Gastroesophageal sphincter (tissue), 4 donors: ENCODE data around the gene ADD1. TPM values are rescaled to one million over a fixed set of nuclear protein-coding genes. Genes with fewer than 3 reads are reported as not detected.

Source experiments
- ATAC-seq: fragments of 150-250 bp; one replicate; pipeline ENCODE4 v1.9.1; 2016; ENCODE audit warnings: mild to moderate bottlenecking, moderate library complexity
- H3K27ac ChIP-seq, 4 donors: fragments of 200-600 bp; sonication (generic) in 3 of 4; 1 replicate in 3 of 4; 2 replicates in 1 of 4; pipeline ENCODE4 v1.5.1; 2016 to 2019
- H3K27me3 ChIP-seq: fragments of 200-600 bp; sonication (generic); one replicate; pipeline ENCODE4 v1.5.1; 2019
- H3K36me3 ChIP-seq, 2 donors: fragments of 200-600 bp; sonication (generic); one replicate each; pipeline ENCODE4 v1.5.1; 2019; ENCODE audit warnings: control low read depth in 1 of 2
- H3K4me1 ChIP-seq, 3 donors: fragments of 200-600 bp; sonication (generic); 1 replicate in 2 of 3; 2 replicates in 1 of 3; pipeline ENCODE4 v1.5.1; 2016 to 2019; ENCODE audit warnings: control low read depth in 2 of 3
- H3K4me3 ChIP-seq, 2 donors: fragments of 200-600 bp; sonication (generic); one replicate each; pipeline ENCODE4 v1.5.1; 2019; ENCODE audit warnings: mild to moderate bottlenecking in 1 of 2, moderate library complexity in 1 of 2
- H3K9me3 ChIP-seq, 3 donors: fragments of 200-600 bp; sonication (generic); one replicate each; pipeline ENCODE4 v1.5.1; 2017 to 2019; ENCODE audit warnings: control low read depth in 2 of 3
- EP300 ChIP-seq: sonication (generic); formaldehyde crosslinking; IDR thresholded peaks from one replicate; pipeline ENCODE4 v1.6.1; 2017; ENCODE audit warnings: antibody characterized with exemption, mild to moderate bottlenecking
- POLR2A ChIP-seq, 2 donors: fragments of 450-650 bp; IDR thresholded peaks; one replicate each; pipeline ENCODE4 v1.6.1; 2017; ENCODE audit warnings: antibody characterized with exemption in 2 of 2, mild to moderate bottlenecking in 2 of 2, moderate library complexity in 1 of 2
- POLR2AphosphoS5 ChIP-seq: sonication (generic); formaldehyde crosslinking; IDR thresholded peaks from one replicate; pipeline ENCODE4 v1.6.1; 2017; ENCODE audit warnings: antibody characterized with exemption
- WGBS, 2 donors: methylation state at CpG; one replicate each; pipeline ENCODE4 v1.1.5; 2018; ENCODE audit warnings: low coverage in 1 of 2; 5-methylcytosine and 5-hydroxymethylcytosine counted together
- total RNA-seq, 4 donors: library from RNA; depleted of rRNA; stranded (reverse); fragments of >200 nt; gene quantifications; one replicate each; pipeline ENCODE4 v1.1.0, GENCODE V29; 2016
- TF ChIP-seq, protein P1 (sequence below), 4 experiments: fragments of 200-600 bp in 2 of 4; fragments of 450-650 bp in 2 of 4; sonication (generic) in 1 of 4; IDR thresholded peaks; one replicate each; pipeline ENCODE4 v1.5.1; 2017 to 2019; ENCODE audit warnings: antibody characterized with exemption in 4 of 4, mild to moderate bottlenecking in 2 of 4, moderate library complexity in 2 of 4

The ADD1 gene
- total RNA-seq, 4 donors from 2014 or later: 230 to 384 (median 297) TPM

DNA sequence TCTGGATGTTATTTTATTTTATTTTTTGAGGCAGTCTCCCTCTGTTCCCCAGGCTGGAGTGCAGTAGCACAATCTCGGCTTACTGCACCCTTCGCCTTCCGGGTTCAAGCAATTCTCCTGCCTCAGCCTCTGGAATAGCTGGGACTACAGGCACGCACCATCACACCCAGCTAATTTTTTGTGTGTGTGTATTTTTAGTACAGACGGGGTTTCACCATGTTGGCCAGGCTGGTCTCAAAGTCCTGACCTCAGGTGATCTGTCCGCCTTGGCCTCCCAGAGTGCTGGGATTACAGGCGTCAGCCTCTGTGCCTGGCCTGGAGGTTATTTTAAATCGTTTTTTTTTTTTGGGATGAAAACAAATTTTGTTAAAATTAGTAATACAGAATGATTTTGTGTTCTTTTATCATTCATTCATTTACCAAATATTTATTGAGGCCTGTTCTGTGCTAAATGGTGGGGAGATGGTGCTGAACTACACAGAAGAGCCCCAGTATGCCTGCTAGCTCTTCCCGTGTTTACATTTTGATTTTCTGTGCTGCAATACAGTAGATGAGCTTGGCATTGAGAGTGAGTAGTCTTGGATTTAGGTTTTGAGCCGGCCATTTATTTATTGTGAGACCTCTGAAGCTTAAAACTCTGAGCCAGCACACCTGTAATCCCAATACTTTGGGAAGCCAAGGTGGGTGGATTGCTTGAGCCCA lies 22.7 kb downstream of the ADD1 start:
- Histone ChIP-seq H3K27ac (peak overlapping the region in 3 of 4 donors; percentile 11 to 74 (median 23)), H3K27me3 (no peaks in the 10 kb centered on the region), H3K4me1 (peaks cover 42 to 99% (median 80%) of the 10 kb centered on the region in 3 donors), H3K4me3 (no peak overlapping the region), H3K36me3 (no peaks in the 10 kb centered on the region), H3K9me3 (no peaks in the 10 kb centered on the region)
- no peak for TF ChIP-seq POLR2AphosphoS5
- TF ChIP-seq, protein P1, sequence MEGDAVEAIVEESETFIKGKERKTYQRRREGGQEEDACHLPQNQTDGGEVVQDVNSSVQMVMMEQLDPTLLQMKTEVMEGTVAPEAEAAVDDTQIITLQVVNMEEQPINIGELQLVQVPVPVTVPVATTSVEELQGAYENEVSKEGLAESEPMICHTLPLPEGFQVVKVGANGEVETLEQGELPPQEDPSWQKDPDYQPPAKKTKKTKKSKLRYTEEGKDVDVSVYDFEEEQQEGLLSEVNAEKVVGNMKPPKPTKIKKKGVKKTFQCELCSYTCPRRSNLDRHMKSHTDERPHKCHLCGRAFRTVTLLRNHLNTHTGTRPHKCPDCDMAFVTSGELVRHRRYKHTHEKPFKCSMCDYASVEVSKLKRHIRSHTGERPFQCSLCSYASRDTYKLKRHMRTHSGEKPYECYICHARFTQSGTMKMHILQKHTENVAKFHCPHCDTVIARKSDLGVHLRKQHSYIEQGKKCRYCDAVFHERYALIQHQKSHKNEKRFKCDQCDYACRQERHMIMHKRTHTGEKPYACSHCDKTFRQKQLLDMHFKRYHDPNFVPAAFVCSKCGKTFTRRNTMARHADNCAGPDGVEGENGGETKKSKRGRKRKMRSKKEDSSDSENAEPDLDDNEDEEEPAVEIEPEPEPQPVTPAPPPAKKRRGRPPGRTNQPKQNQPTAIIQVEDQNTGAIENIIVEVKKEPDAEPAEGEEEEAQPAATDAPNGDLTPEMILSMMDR (IDR thresholded peaks at IDR 0.05): no peak
- no peak for TF ChIP-seq POLR2A (IDR thresholded peaks at IDR 0.05)
- no peak for TF ChIP-seq EP300
- 39 to 57% methylated on average over 9 to 10 of the region's 10 CpGs for WGBS, 2 donors
- no peak for ATAC-seq

DNA sequence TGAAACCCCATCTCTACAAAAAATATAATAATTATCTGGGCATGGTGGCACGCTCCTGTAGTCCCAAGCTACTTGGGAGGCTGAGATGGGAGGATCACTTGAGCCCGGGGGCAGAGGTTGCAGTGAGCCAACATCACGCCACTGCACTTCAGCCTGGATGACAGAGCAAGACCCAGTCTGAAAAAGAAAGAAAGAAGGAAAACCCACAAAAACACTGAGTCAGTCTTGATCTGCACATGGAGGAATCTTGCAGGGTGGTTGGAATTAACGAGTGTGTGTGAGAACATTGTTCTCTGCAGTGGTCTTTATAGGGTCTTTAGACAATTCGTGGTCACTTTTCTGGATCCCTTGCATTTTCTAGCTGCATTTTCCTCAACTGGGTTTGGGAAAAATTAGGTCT lies 23.2 kb downstream of the ADD1 start:
- 80 to 83% methylated on average over 3 to 5 of the region's 5 CpGs for WGBS, 2 donors
- H3K27me3 ChIP-seq: no peaks in the 10 kb centered on the region
- ATAC-seq: no peak
- TF ChIP-seq POLR2A (IDR thresholded peaks at IDR 0.05): no peak
- no peak for TF ChIP-seq EP300
- TF ChIP-seq, protein P1 (IDR thresholded peaks at IDR 0.05): no peak
- TF ChIP-seq POLR2AphosphoS5: no peak
- no peaks in the 10 kb centered on the region for H3K36me3 ChIP-seq
- H3K4me1 ChIP-seq: peaks cover 36 to 99% (median 74%) of the 10 kb centered on the region in 3 donors
- no peaks in the 10 kb centered on the region for H3K9me3 ChIP-seq
- H3K27ac ChIP-seq: peak overlapping the region in 2 of 4 donors; percentile 23 to 74
- H3K4me3 ChIP-seq: no peak overlapping the region

DNA sequence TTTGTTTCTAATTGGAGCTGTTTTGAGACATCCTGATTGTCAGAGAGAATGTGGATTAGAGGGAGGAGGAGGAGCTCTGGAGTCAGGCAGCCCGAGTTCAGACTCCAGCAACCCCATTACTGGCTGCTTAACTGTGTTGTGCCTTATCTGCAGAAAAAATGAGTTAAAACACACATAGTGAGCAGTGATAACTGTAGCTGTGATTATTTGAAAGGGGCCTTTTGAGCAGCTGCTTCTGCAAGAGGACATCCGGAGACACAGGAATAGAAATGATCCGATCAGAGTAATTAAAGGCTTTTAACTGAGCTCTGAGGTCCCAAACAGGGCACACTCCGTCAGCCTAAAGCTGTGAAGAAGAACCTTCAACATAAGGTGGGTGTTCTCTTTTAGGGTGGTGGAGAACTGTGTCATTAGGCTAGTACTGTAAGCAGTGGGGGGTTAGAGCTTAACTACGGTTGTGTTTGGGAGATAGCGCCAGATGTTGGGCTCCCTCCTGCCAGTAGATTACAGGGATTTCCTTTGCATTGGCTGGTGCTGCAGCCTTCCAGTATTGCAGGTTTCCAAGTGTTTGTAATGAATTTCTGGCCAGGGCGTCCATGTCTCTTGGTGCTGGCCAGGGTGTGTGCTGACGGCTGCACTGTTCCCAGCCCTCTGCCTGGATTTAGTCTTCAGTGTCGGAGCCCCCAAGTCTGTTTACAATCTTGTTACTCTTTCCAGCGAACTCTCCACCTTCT lies 24.3 kb downstream of the ADD1 start:
- peak; percentile 85 for ATAC-seq

DNA sequence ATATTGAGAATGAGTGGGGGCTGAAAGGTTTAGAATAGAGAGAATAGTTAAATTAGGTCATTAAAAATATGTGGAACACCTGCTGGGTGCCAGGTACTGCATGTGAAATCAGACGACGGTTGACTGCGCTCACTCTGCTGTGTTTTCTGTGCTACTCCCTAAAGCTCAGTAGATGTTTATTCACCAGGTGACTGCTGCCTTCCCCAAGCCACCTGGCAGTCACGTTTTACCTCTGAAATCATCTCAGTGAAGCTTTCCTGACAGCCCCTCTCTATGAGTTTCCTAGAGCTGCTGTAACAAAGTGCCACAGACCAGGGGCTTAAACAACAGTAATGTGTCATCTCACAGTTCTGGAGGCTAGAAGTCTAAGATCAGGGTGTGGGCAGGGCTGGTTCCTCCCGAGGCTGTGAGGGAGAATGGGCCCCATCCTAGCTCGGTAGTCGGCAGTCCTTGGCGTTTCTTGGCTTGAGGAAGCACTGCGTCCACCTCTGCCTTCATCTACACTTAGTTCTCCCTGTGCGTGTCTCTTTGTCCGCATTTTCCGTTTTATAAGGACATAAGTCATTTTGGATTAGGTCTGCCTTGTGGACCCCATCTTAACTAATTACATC lies 25.3 kb downstream of the ADD1 start:
- H3K4me1 ChIP-seq: peaks cover 20 to 98% (median 64%) of the 10 kb centered on the region in 3 donors
- WGBS, 2 donors: 46 to 64% methylated on average over 8 to 12 of the region's 12 CpGs
- no peaks in the 10 kb centered on the region for H3K27me3 ChIP-seq
- ATAC-seq: no peak
- no peaks in the 10 kb centered on the region for H3K9me3 ChIP-seq
- peak overlapping the region in 3 of 4 donors; percentile 74 to 76 (median 76) for H3K27ac ChIP-seq
- TF ChIP-seq EP300 (no peak), POLR2AphosphoS5 (no peak), POLR2A (IDR thresholded peaks at IDR 0.05) (no peak)
- TF ChIP-seq, protein P1 (IDR thresholded peaks at IDR 0.05): no peak
- H3K4me3 ChIP-seq: peak overlapping the region in 1 of 2 donors; percentile 40
- H3K36me3 ChIP-seq: no peaks in the 10 kb centered on the region

More for the DNA sequence above, 24.3 kb downstream of the ADD1 start:
- Histone ChIP-seq H3K4me1 (peaks cover 26 to 98% (median 64%) of the 10 kb centered on the region in 3 donors), H3K27ac (peak overlapping the region; percentile 2 to 76 (median 75)), H3K36me3 (no peaks in the 10 kb centered on the region), H3K4me3 (peak overlapping the region; percentile 32 to 40), H3K9me3 (no peaks in the 10 kb centered on the region), H3K27me3 (no peaks in the 10 kb centered on the region)
- 11 to 15% methylated on average over 9 to 10 of the region's 10 CpGs for WGBS, 2 donors
- TF ChIP-seq, protein P1 (IDR thresholded peaks at IDR 0.05): no peak
- no peak for TF ChIP-seq EP300
- TF ChIP-seq POLR2AphosphoS5: peak; percentile 26
- TF ChIP-seq POLR2A (IDR thresholded peaks at IDR 0.05): no peak
